Lung microvascular endothelial cell (primary cell): ENCODE results near the gene TMEM43. TPM values are rescaled to one million over a fixed set of nuclear protein-coding genes. Genes with fewer than 3 reads are reported as not detected.

ENCODE experiments used
- DNase-seq, 2 donors: peaks; one replicate each; pipeline versions ENCODE4 v3.0.0 to v3.0.0-alpha.2; 2010; ENCODE audit warnings: low read depth in 2 of 2
- total RNA-seq: library from RNA; depleted of rRNA; stranded (reverse); fragments of >200 nt; gene quantifications from 2 replicates; pipeline ENCODE4 v1.2.1, GENCODE V29; 2014

TMEM43 gene
- total RNA-seq, 1 donor from 2014 or later, result 87.3 TPM

DNA sequence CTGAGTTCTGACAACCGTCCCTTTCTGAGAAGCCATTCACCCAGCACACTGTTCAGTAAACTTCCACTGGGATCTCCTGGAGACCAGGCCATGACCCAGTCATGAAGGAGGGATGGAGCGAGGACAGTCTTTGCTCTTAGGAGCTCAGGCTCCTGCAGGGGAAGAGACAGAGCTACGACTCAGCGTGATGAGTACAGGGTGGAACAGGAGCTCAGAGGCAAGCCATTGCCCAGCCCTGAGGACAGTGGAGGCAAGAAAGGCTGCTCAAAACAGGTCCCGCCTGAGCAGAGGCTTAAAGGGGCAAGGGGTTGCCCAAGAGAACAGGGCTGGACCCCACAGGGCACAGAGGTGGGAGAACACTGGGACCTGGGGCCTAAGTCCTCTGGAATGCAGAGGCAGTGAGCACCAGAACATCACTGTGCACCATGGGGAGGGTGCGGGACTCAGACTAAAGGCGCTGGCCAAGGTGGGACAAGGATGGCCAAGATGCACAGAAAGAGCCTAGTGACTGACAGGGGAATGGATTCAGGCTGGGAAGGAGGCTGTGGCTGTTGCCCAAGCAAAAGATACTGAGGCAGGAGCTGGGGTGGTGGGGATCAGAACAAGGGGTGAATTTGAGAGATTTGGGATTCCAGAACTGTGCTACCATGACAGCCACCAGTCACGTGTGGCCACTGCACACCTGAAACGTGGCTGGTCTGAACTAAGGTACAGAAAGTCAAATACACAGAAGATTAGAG lies 25.8 kb downstream of the TMEM43 start:
- no peak for DNase-seq

DNA sequence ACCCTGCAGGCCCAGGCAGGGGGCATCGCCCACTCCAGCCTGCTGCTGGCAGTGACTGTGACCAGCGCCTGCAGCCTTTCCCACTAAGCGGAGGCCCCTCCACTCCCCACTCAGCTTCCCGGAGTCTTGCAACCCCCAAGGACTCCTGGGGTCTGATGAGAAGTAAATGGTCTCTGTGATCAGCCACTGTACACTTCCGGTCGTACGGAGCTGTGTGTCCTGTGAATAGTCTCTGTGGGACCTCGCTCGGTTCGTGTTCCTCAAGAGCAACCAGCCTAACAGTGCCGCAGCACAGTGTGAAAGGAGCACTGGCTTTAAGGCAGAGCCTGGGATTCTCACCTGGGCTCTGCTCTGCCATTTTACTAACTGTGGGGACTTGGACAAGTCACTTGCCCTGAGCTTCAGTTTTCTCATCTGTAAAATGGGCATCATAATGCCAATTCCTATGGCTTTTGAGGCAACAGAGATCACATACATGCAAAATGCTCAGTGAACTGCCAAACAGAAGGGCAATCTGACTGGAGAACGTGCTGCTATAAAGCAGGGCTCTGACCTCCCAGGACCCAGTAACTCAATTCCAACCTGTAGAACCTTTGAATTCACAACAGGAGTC lies 26.7 kb downstream of the TMEM43 start:
- DNase-seq, result no peak

DNA sequence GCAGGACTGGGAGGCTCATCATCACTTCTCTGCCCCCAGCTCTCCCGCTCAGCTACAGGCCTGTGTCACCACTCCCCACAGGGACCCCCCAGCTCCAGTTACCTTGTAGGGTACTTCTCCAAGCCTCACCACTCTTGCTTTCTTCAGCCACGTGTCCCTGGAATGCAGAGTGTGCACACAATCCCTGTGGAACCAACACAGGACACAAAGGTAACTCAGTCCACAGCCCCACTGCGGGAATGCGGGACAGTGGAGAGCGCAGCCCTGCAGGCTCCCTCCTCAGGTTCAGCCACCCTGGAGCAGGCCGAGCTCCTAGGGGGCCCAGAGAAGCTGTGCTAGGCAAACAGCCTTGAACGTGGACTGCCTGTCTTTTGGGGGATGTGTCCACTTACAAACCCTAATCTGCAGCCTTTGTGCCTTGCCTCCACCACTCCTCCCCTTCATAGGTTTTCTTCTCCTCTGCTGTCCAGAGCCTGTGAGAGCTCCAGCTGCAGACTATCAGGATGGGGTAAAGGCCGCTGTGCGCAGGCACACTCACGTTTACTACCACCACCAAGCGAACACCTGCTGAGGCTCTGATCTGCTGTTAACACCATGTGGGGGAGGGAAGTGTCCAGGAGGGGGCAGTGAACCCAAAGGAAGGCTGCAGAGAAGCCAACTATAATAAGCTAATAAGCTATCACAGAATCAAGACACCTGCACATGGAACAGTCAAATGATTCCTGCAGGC lies 27.5 kb downstream of the TMEM43 start:
- DNase-seq, result peak; percentile 14 to 27

DNA sequence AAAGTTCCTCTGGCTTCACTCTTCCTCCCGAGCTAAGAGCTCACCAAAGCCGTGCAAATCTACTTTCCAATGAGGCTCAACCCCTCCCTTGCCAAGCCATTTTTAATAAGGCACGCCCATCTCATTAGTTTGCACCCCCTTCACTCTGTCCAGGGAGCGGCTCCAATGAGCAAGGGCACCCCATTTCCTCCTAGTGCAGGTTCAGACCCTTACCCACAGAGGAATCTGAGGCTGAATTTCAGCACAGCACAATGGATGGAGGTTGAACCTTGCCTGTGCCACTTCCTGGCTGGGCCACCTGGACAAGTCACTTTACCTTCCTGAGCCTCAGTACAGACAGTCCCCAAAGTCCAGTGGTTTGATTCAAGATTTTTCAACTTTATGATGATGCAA lies 28.1 kb downstream of the TMEM43 start:
- no peak for DNase-seq

DNA sequence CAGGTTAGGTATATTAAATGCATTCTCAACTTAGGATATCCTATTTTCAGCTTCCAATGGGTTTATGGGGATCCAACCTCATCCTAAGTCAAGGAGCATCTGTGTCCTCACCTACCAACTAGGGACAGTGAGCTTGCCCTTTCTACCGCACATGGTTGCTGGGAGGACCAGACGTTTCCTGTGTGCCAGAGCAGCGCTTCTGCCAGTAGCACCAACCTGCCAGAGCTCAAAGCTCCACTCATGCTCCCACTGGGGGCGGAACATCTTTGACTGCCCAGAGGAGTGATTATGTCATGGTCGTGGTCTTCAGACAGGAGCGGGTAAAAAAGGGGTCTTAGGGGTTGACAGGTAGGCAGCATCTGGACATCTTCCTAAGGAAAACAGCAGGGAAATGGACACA lies 28.8 kb downstream of the TMEM43 start:
- DNase-seq, result no peak

DNA sequence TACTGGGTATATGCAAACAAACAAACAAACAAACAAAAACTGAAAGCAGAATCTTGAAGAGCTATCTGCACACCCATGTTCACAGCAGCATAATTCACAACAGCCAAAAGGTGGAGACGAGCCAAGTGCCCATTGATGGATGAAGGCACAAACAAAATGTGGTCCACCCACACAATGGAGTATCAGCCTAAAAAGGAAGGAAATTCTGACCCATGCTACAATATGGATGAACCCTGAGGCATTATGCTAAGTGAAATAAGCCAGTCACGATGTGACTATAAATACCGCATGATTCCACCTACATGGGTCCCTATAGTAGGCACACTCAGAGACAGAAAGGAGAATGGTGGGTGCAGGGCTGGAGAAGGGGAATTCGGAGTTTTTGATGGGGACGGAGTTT lies 29.4 kb downstream of the TMEM43 start:
- peak; percentile 44 to 50 for DNase-seq

DNA sequence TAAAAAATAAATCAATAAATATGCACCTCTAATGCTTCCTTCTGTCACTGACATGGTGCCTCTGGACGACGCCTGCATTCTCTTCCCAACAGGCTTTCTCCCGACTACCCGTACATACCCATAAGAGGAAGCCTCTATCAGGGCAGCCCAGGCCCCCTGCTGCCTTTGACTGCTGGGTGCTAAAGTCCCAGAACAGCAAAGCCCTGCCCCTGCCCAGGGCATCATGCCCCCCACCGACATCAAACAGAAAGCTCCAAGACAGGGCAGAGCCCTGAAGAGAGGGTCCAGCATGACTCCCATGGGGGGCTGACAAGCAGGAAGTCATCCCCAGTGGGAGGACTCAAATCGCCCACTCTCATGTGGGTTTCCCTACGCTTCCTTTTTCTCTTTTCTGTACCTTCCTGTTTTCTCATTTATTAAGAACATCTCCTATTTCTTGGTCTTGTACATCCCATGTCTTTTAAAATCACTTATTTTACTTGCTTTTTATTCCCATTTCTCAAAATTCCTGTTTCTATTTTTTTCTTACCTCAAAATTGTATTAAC lies 30.1 kb downstream of the TMEM43 start:
- DNase-seq, result no peak

DNA sequence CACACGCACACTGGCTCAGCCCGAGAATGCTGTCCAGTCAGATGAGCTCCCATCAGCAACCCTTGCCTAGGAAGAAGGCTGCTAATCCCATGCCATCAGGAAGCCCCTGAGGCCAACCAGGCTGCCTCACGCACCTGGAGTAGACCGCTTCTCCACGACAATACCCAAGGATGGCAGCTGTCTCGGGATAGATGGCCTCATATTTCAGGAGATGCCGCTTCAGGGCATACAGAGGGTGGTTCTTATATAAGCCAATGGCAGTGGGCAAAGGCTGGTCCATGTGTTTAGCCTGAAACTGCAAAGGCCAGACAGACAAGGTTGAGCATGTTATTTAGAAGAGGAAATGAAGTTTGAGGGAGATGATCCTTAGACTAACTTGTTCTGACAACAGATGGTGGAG lies 31.3 kb downstream of the TMEM43 start:
- no peak for DNase-seq

DNA sequence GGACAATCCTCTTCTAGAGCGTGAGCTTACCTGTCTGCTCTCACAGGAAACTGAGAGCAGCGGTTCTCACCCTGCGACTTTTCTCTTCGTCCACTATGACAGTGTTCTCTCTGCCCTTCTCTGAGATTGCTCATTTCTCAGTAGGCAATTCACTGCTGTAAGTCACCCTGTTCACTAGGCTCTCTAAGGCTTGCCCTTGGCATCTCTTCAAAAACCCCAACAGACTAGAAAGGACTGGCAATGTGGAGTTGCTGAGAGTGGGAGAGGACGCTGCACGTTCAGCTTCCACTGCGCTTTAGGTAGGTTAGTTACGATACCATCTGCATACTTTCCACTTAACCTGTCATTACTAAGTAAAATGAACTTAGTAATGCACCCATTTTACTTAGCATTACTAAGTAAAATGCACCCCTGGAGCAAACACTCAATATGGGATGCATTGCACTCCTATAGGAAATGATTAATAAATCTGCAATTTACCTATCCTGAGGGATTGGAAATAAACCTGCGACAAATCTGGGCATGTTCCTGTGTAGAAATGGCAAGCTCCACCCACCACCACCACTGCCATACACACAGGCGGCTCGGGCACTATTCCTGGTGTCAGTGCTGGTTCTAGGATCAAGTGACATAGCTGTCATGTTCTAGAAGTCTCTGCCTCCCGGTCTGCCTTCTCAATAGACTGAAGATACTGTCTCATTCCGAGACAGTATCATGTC lies 32.1 kb downstream of the TMEM43 start:
- DNase-seq, result no peak

DNA sequence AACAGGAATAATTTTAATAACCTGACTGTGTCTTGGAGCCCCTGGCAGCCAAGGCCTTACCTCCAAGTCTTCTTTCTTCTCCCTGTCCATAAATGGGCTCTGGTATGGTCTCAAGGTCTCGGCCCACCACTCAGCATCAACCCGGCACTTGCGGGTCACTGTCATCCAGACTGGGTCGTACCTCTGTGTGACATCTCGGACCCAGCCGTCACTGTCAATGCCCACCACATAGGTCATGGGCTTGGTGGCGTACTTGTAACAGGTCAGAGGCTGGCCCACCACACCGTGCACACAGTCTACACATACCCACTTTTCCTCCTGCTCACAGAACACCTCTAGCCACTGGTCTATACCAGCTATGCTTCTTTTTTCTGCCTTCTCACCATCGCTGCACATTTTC lies 33.1 kb downstream of the TMEM43 start:
- DNase-seq, result no peak

DNA sequence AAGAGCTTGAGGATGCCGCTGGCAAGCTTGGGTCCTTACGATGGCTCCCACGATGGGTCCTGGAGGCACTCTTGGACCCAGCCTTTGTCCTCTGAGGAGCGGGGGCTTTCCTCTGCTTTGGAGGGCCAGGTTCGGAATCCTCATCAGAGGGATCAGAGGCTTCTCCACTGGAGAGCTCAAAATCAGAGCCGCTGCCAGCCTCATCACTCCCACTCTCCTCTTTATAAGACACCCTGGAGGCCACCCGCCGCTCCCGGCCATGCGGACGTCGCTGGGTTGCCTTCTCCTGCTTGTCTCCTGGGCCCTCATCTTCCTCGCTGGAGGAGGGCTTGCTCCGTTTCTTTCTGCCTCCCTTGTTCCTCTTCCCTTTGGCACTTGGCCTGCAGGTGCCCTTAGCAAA lies 33.5 kb downstream of the TMEM43 start:
- no peak for DNase-seq

DNA sequence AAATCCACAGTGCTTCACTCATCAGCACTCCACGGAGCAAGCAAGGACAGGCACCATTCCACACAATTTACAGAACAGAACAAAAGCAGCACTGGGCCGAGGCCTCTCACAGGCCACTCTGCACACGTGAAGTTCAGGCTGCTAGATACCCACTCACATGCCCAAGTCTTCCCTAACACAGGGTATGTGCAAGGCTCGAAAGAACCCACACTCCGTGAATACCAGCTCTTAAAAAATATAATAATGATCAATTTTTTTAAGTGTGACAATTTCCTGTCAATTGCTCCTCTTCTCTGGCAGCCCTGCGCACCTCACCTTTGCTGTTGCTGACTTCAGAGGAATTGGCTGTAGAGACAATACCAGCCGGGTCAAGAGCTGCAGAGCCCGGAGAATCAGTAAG lies 34.6 kb downstream of the TMEM43 start:
- DNase-seq, result no peak

DNA sequence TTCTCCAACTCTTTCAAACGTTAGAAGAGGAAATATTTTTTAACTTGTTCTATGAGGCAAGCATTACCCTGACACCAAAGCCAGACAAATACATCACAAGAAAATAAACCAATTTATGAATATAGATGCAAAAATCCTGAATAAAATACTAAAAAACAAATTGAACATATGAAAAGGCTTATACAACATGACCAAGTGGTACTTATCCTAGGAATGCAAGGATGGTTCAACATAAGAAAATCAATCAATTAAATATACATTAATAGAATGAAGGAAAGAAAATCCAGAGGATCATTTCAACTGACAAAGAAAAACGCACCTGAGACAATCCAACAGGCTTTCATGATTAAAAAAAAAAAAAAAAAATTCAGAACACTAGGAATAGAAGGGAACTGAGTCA lies 36.4 kb downstream of the TMEM43 start:
- no peak for DNase-seq

DNA sequence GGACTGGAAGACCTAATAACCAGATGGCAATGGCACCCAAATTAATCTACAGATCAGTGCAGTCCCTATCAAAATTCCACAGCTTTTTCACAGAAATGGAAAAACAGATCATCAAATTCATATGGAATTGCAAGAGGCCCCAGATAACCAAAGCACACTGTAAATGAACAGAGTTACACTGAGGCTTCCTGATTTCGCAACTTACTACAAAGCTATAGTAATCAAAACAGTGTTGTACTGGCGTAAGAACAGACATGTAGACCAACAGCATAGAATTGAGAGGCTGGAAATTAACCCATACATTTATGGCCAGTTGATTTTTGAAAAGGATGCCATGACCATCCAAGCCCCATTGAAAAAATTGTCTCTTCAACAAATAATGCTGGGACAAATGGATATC lies 37.3 kb downstream of the TMEM43 start:
- peak in 1 of 2 donors; percentile 14 for DNase-seq

DNA sequence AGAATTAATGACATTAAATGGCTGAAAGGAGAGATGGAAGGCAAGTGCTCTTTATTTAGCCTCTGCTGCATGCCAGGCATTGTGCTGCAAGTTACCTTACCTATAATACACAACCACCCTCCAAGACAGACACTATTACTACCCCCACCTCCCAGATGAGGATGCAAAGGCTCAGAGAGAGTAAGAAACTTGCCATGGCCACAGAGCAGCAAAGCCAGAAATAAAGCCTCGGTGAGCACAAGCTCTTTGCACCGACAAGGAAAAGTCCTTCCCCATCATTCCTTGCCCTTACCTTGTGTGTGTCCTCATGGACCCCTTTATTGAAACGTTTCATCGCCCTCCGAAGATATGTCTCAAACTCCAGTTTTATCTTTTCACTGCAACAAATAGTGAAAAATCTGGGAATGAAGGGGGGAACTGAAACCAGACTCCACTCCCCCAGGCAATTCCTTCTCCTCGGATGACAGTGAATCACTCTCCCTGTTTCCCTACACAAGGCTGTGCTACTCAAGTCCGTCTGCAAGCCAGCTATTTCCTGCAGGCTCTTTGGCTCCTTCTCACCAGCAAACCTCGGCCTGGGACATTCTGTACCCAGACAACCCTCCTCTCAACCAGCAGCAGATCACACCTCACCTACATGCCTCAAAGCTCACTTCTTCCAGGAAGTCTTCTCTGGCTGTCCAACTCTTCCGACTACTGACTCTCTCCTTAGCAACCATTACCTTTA lies 42.2 kb downstream of the TMEM43 start:
- peak in 1 of 2 donors; percentile 71 for DNase-seq

DNA sequence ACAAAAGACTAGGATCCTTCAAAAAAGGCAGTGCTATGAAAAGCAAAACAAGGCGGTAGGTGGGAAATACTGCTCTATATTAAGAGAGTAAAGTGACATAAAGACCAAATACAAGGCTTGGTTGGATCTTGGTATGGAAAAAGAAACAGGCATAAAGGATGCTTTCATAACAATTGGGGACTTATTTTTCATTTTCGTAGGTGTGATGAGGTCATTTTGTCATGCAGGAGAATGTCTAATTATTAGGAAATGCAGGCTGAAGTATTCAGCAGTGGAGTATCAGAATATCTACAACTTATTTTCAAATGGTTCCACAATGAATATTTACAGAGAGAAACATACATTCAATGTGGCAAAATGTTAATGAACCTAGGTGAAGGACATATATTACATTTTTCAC lies 44.6 kb downstream of the TMEM43 start:
- no peak for DNase-seq

DNA sequence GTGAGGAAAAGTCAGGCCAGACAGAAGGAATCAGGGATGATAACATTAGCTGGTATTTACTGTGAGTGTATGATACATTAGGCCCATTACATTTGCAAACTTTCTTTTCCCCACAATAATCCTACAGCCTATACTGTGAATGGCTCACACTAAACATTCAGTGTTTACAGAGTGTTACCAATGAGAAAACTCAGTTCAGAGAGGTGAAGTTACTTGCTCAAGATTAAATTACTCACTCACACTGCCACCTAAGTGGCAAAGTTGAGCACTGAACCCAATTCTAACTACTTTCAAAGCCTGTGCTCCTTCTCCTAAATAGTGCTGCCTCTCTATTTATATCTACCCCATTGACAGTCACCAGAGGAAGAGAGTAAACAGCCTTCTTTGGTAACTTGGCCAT lies 45.0 kb downstream of the TMEM43 start:
- no peak for DNase-seq

DNA sequence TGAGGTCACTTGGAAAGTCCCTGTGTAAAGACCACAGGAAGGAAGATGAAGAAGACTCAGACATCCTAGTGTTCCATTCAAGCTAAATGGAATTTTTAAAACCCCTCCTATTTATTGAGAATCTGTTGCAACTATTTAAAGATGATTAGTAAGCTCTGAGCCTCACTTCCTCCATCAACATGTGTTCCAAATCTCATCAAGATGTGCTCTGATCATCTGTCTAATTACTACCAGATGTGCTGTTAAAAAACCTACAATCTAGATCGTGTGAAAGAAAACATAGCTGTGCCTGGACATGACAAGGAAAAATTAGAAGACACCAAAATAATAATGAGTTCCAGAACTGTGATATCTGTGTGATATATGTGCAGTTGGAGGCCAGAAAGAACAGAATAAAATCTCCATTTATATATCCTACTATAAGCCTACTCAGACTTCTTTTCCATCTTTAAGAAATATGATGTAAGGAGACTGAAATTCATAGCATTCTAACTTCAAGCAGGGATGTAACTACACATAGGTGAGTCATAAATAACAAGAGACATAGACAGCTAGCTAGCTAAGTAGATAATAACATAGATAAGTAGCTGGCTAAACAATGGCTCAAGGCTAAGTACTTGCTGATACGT lies 45.8 kb downstream of the TMEM43 start:
- DNase-seq, result peak in 1 of 2 donors; percentile 82

DNA sequence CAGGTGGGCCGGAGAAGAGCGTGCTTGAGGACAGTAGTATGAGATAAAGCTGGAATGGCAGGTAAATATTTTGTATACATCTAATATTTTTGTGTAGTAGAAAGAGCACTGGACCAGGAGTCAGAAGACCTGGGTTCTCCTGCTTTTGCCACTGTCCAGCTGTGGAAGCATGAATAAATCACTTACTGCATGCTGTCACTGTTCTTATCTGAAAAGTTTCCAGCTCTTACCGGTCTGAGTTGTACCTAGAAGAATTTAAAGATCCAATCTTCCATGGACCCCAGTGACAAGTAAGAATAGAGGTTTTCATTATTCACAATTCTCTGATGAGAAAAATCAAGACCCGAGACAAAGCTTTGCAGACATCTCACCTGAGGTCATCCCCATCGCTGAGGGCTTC lies 47.6 kb downstream of the TMEM43 start:
- DNase-seq, result no peak

DNA sequence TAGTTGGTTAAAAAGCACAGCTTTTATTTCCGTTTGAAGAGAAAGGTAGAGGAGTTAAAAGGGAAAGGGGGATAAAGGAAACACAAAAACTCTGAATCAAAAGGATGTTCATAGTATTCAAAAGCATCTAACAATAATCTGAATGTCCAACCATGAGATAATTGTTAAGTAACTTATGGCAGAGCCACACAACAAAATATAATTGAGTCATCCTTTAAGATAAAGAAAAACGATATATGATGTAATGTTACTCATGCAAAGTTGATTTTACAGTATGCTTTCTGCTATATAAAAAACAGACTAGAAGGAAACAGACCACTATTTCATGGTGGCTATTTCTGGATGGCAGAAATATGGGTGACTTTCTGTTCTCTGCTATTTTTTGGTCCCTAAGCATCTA lies 49.6 kb downstream of the TMEM43 start:
- DNase-seq, result no peak
